Measurements from ENCODE around the gene TRAF3IP1.

The TRAF3IP1 gene

GRCh38 chr2:238290715-238291549, 29.4 kb upstream of the TRAF3IP1 start:
- DNase-seq (ENCODE audit: low read depth), result no peak
- no peak overlapping the region for H3K4me3 ChIP-seq (ENCODE audit: low read depth, low read length)
- TF ChIP-seq CTCF (IDR thresholded peaks at IDR 0.05; ENCODE audit: low read depth, low read length) (no peak), POLR2A (IDR thresholded peaks at IDR 0.05; ENCODE audit: extremely low read depth, insufficient read length) (no peak), MAX (IDR thresholded peaks at IDR 0.05; ENCODE audit: low read depth, low read length) (no peak), MYC (IDR thresholded peaks at IDR 0.05; ENCODE audit: low read depth, low read length) (no peak)

GRCh38 chr2:238291550-238292281, 28.6 kb upstream of the TRAF3IP1 start:
- no peak for DNase-seq (ENCODE audit: low read depth)
- H3K4me3 ChIP-seq (ENCODE audit: low read depth, low read length), result no peak overlapping the region
- TF ChIP-seq POLR2A (IDR thresholded peaks at IDR 0.05; ENCODE audit: extremely low read depth, insufficient read length) (no peak), MAX (IDR thresholded peaks at IDR 0.05; ENCODE audit: low read depth, low read length) (no peak), CTCF (IDR thresholded peaks at IDR 0.05; ENCODE audit: low read depth, low read length) (no peak), MYC (IDR thresholded peaks at IDR 0.05; ENCODE audit: low read depth, low read length) (no peak)

- H3K4me3 ChIP-seq (ENCODE audit: low read depth, low read length), result no peak overlapping the region
- no peak for DNase-seq (ENCODE audit: low read depth)
- TF ChIP-seq MAX (IDR thresholded peaks at IDR 0.05; ENCODE audit: low read depth, low read length) (no peak), MYC (IDR thresholded peaks at IDR 0.05; ENCODE audit: low read depth, low read length) (no peak), POLR2A (IDR thresholded peaks at IDR 0.05; ENCODE audit: extremely low read depth, insufficient read length) (no peak), CTCF (IDR thresholded peaks at IDR 0.05; ENCODE audit: low read depth, low read length) (no peak)
Measured at GRCh38 chr2:238294046-238294392, 26.3 kb upstream of the TRAF3IP1 start.

GRCh38 chr2:238294393-238295143, 25.8 kb upstream of the TRAF3IP1 start:
- TF ChIP-seq POLR2A (IDR thresholded peaks at IDR 0.05; ENCODE audit: extremely low read depth, insufficient read length), result no peak
- TF ChIP-seq MAX (IDR thresholded peaks at IDR 0.05; ENCODE audit: low read depth, low read length), result no peak
- TF ChIP-seq CTCF (IDR thresholded peaks at IDR 0.05; ENCODE audit: low read depth, low read length), result no peak
- DNase-seq (ENCODE audit: low read depth), result no peak
- no peak overlapping the region for H3K4me3 ChIP-seq (ENCODE audit: low read depth, low read length)

GRCh38 chr2:238295144-238296112, 24.9 kb upstream of the TRAF3IP1 start:
- DNase-seq (ENCODE audit: low read depth), result no peak
- TF ChIP-seq MAX (IDR thresholded peaks at IDR 0.05; ENCODE audit: low read depth, low read length), result no peak
- TF ChIP-seq MYC (IDR thresholded peaks at IDR 0.05; ENCODE audit: low read depth, low read length), result no peak
- TF ChIP-seq CTCF (IDR thresholded peaks at IDR 0.05; ENCODE audit: low read depth, low read length), result no peak
- no peak for TF ChIP-seq POLR2A (IDR thresholded peaks at IDR 0.05; ENCODE audit: extremely low read depth, insufficient read length)
- no peak overlapping the region for H3K4me3 ChIP-seq (ENCODE audit: low read depth, low read length)

Data from NB4 (cell line).